Endothelial cell of umbilical vein (primary cell): Measurements from ENCODE around the gene RELL1.

Source experiments
- EZH2 ChIP-seq: IDR thresholded peaks from 2 replicates; pipeline ENCODE4 v1.6.1; 2012; ENCODE audit warnings: borderline replicate concordance, low read depth, mild to moderate bottlenecking, moderate library complexity, low read length, inconsistent platforms; ENCODE audit not compliant: severe bottlenecking
- FOS ChIP-seq: IDR thresholded peaks from 2 replicates; pipeline ENCODE4 v1.6.1; 2011; ENCODE audit warnings: mild to moderate bottlenecking, low read length, moderate library complexity, borderline replicate concordance; ENCODE audit not compliant: insufficient read depth
- GATA2 ChIP-seq: IDR thresholded peaks from 2 replicates; pipeline ENCODE4 v1.7.0; 2011; ENCODE audit warnings: low read depth, mild to moderate bottlenecking, moderate library complexity, mixed read lengths, low read length; ENCODE audit not compliant: insufficient read length, insufficient read depth
- JUN ChIP-seq: IDR thresholded peaks from 2 replicates; pipeline ENCODE4 v1.6.1; 2011; ENCODE audit warnings: borderline replicate concordance, low read depth; ENCODE audit not compliant: insufficient read length, insufficient read depth
- MYC ChIP-seq: IDR thresholded peaks from one replicate; pipeline ENCODE4 v1.6.1; 2011; ENCODE audit warnings: mild to moderate bottlenecking, low read depth, low read length
- POLR2A ChIP-seq: IDR thresholded peaks from 2 replicates; pipeline ENCODE4 v1.6.1; 2012; ENCODE audit warnings: low read depth, mild to moderate bottlenecking, control low read depth, low read length
- POLR2AphosphoS5 ChIP-seq: IDR thresholded peaks from 2 replicates; pipeline ENCODE4 v1.6.1; 2012; ENCODE audit warnings: low read depth, mild to moderate bottlenecking, control low read depth, low read length, moderate library complexity; ENCODE audit not compliant: insufficient read depth
- TF ChIP-seq, protein P1 (sequence below): IDR thresholded peaks from 2 replicates; pipeline ENCODE4 v1.6.1; 2011; ENCODE audit not compliant: insufficient read depth, insufficient read length
- TF ChIP-seq, protein P2 (sequence below), 2 donors: IDR thresholded peaks; 1 replicate in 1 of 2; 2 replicates in 1 of 2; pipeline ENCODE4 v1.5.1; 2011; ENCODE audit warnings: low read length in 2 of 2, mild to moderate bottlenecking in 2 of 2, moderate library complexity in 2 of 2, control low read depth in 1 of 2, inconsistent platforms in 1 of 2, low read depth in 1 of 2; ENCODE audit not compliant: insufficient read depth in 1 of 2; ENCODE audit errors: extremely low read depth in 1 of 2

DNA sequence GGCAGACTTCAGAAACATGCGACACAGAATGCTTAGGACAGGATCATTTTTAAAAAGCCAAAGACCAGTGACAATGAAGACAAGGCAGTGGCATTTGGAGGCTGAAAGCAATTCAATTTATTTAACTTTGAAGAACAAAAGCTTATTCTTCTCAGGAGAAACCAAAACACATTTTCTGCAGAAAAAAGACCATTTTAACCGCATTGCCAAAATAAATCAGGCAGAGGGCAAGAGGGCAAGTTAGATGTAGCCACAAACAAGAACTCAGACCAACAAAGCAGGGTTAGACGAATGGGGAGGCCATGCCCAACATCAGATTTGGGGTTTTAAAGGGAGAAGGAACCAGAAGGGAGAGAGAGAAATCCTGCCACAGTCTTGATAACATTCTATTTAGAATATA is 58.9 kb downstream of the RELL1 start:
- TF ChIP-seq POLR2AphosphoS5 (no peak), POLR2A (no peak), EZH2 (no peak), MYC (no peak), JUN (no peak), FOS (no peak), GATA2 (no peak)
- TF ChIP-seq, protein P1, sequence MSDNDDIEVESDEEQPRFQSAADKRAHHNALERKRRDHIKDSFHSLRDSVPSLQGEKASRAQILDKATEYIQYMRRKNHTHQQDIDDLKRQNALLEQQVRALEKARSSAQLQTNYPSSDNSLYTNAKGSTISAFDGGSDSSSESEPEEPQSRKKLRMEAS, result no peak
- TF ChIP-seq, protein P2, sequence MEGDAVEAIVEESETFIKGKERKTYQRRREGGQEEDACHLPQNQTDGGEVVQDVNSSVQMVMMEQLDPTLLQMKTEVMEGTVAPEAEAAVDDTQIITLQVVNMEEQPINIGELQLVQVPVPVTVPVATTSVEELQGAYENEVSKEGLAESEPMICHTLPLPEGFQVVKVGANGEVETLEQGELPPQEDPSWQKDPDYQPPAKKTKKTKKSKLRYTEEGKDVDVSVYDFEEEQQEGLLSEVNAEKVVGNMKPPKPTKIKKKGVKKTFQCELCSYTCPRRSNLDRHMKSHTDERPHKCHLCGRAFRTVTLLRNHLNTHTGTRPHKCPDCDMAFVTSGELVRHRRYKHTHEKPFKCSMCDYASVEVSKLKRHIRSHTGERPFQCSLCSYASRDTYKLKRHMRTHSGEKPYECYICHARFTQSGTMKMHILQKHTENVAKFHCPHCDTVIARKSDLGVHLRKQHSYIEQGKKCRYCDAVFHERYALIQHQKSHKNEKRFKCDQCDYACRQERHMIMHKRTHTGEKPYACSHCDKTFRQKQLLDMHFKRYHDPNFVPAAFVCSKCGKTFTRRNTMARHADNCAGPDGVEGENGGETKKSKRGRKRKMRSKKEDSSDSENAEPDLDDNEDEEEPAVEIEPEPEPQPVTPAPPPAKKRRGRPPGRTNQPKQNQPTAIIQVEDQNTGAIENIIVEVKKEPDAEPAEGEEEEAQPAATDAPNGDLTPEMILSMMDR (IDR thresholded peaks at IDR 0.05; ENCODE audit: extremely low read depth in 1 of 2, insufficient read depth in 1 of 2, low read depth in 1 of 2, low read length in 2 of 2), result no peak
